Measurements from ENCODE around the gene ZNF57. TPM values are rescaled to one million over a fixed set of nuclear protein-coding genes. Genes with fewer than 3 reads are reported as not detected.

Gene ZNF57
- total and polyA plus RNA-seq, 9 of the 15 experiments (the other 6 are each of a cell fraction or from before 2014, with no cell fraction given): 3.9 to 13.5 (median 7.8) TPM

GRCh38 chr19:2900296-2901252, at the start of gene ZNF57 (continued):
- TF ChIP-seq ZFP91 (CRISPR knock-in tag; IDR thresholded peaks at IDR 0.05): no peak
- no peak for TF ChIP-seq EP300 (IDR thresholded peaks at IDR 0.05; ENCODE audit: low read length)
- TF ChIP-seq BRD4 (IDR thresholded peaks at IDR 0.05): no peak
- TF ChIP-seq HDAC8 (tag; IDR thresholded peaks at IDR 0.05): no peak
- TF ChIP-seq CBFA2T3 (IDR thresholded peaks at IDR 0.05): no peak
- TF ChIP-seq ZNF175 (CRISPR knock-in tag; IDR thresholded peaks at IDR 0.05; ENCODE audit: low read depth): no peak
- TF ChIP-seq ZBTB9 (CRISPR knock-in tag; IDR thresholded peaks at IDR 0.05): no peak
- TF ChIP-seq ZNF507 (tag; conservative IDR thresholded peaks at IDR 0.05): no peak
- no peak for TF ChIP-seq ZFP1 (CRISPR knock-in tag; IDR thresholded peaks at IDR 0.05)
- peak; percentile 98 for TF ChIP-seq SAFB (IDR thresholded peaks at IDR 0.05; ENCODE audit: borderline replicate concordance, low read depth, low read length)
- TF ChIP-seq, protein P1, sequence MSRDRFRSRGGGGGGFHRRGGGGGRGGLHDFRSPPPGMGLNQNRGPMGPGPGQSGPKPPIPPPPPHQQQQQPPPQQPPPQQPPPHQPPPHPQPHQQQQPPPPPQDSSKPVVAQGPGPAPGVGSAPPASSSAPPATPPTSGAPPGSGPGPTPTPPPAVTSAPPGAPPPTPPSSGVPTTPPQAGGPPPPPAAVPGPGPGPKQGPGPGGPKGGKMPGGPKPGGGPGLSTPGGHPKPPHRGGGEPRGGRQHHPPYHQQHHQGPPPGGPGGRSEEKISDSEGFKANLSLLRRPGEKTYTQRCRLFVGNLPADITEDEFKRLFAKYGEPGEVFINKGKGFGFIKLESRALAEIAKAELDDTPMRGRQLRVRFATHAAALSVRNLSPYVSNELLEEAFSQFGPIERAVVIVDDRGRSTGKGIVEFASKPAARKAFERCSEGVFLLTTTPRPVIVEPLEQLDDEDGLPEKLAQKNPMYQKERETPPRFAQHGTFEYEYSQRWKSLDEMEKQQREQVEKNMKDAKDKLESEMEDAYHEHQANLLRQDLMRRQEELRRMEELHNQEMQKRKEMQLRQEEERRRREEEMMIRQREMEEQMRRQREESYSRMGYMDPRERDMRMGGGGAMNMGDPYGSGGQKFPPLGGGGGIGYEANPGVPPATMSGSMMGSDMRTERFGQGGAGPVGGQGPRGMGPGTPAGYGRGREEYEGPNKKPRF (IDR thresholded peaks at IDR 0.05; ENCODE audit: low read depth, low read length): no peak
- no peak for TF ChIP-seq ZNF24 (IDR thresholded peaks at IDR 0.05)
- no peak for TF ChIP-seq ZNF280B (CRISPR knock-in tag; IDR thresholded peaks at IDR 0.05)
- TF ChIP-seq BRD9 (IDR thresholded peaks at IDR 0.05; ENCODE audit: low read depth, partially characterized antibody): no peak
- TF ChIP-seq ZNF75A (CRISPR knock-in tag; IDR thresholded peaks at IDR 0.05): no peak
- TF ChIP-seq NCOA6 (IDR thresholded peaks at IDR 0.05): no peak
- peak; percentile 60 for TF ChIP-seq ZNF316 (IDR thresholded peaks at IDR 0.05)
- TF ChIP-seq CC2D1A (IDR thresholded peaks at IDR 0.05): peak; percentile 94
- no peak for TF ChIP-seq HNRNPK (IDR thresholded peaks at IDR 0.05; ENCODE audit: low read depth, low read length, poor library complexity, severe bottlenecking)
- TF ChIP-seq CSDE1 (IDR thresholded peaks at IDR 0.05): no peak; a peak in 1 of 4 replicates
- no peak for TF ChIP-seq POLR2B (IDR thresholded peaks at IDR 0.05; ENCODE audit: low read depth, partially characterized antibody)
- TF ChIP-seq ZNF655 (CRISPR knock-in tag; IDR thresholded peaks at IDR 0.05): no peak

Measured in K562 (cell line).